Stomach smooth muscle (tissue), 2 donors: Measurements from ENCODE around the gene FBXL3.
A peak's percentile ranks its signal among the peaks of the same experiment; 100 is the strongest.
"Not testable (repeated sequence)": the region's sequence is repeated elsewhere in the genome, so short reads cannot be mapped to it uniquely, and the experiment has no call there.

Experiments used
- H3K27ac ChIP-seq: one replicate; pipeline ENCODE4 v1.7.0; 2013; ENCODE audit warnings: mild to moderate bottlenecking, low read length, inconsistent platforms
- H3K27me3 ChIP-seq, 2 donors: one replicate each; pipeline ENCODE4 v1.7.0; 2013; ENCODE audit warnings: low read length in 2 of 2; ENCODE audit not compliant: insufficient read depth in 2 of 2, control insufficient read depth in 1 of 2
- H3K36me3 ChIP-seq, 2 donors: one replicate each; pipeline ENCODE4 v1.7.0; 2013; ENCODE audit warnings: low read length in 2 of 2; ENCODE audit not compliant: control insufficient read depth in 2 of 2, insufficient read depth in 2 of 2
- H3K4me1 ChIP-seq: one replicate; pipeline ENCODE4 v1.7.0; 2013; ENCODE audit warnings: low read length; ENCODE audit not compliant: control insufficient read depth, insufficient read depth
- H3K4me3 ChIP-seq, 2 donors: one replicate each; pipeline ENCODE4 v1.7.0; 2013; ENCODE audit warnings: low read length in 2 of 2
- H3K9ac ChIP-seq, 2 donors: one replicate each; pipeline ENCODE4 v1.7.0; 2013; ENCODE audit warnings: low read length in 2 of 2, mild to moderate bottlenecking in 1 of 2
- H3K9me3 ChIP-seq, 2 donors: one replicate each; pipeline ENCODE4 v1.7.0; 2013; ENCODE audit warnings: low read length in 2 of 2; ENCODE audit not compliant: control insufficient read depth in 2 of 2
- donor health status: healthy.
- donor health status: Pancreatic carcinoma.

The FBXL3 gene

GRCh38 chr13:77028202-77028601 is 1.2 kb upstream of the FBXL3 start:
- Histone ChIP-seq H3K27ac (no peak overlapping the region), H3K4me3 (peak overlapping the region; percentile 83 to 90), H3K27me3 (no peaks in the 10 kb centered on the region), H3K36me3 (no peaks in the 10 kb centered on the region), H3K4me1 (peaks cover 5% of the 10 kb centered on the region), H3K9me3 (no peaks in the 10 kb centered on the region), H3K9ac (peak overlapping the region in 1 of 2 donors; percentile 84)

GRCh38 chr13:77026255-77026860 is 601 bp downstream of the FBXL3 start:
- Histone ChIP-seq H3K4me1 (peaks cover 11% of the 10 kb centered on the region), H3K9ac (peak overlapping the region; percentile 74 to 83), H3K27me3 (no peaks in the 10 kb centered on the region), H3K4me3 (peak overlapping the region; percentile 80 to 90), H3K27ac (peak overlapping the region; percentile 80), H3K9me3 (no peaks in the 10 kb centered on the region), H3K36me3 (no peaks in the 10 kb centered on the region)

GRCh38 chr13:77022341-77022740 is 4.6 kb downstream of the FBXL3 start:
- Histone ChIP-seq H3K27ac (no peak overlapping the region), H3K9ac (no peak overlapping the region), H3K4me1 (peaks cover 14% of the 10 kb centered on the region), H3K36me3 (peaks cover under 1 to 3% of the 10 kb centered on the region in 2 donors), H3K27me3 (no peaks in the 10 kb centered on the region), H3K4me3 (no peak overlapping the region), H3K9me3 (no peaks in the 10 kb centered on the region)

- Histone ChIP-seq H3K4me1 (peaks cover 9% of the 10 kb centered on the region), H3K27me3 (no peaks in the 10 kb centered on the region), H3K36me3 (peaks cover 2 to 18% of the 10 kb centered on the region in 2 donors), H3K4me3 (no peak overlapping the region), H3K9ac (no peak overlapping the region), H3K9me3 (no peaks in the 10 kb centered on the region), H3K27ac (no peak overlapping the region)
Observed at GRCh38 chr13:77019756-77020155, 7.2 kb downstream of the FBXL3 start.

DNA sequence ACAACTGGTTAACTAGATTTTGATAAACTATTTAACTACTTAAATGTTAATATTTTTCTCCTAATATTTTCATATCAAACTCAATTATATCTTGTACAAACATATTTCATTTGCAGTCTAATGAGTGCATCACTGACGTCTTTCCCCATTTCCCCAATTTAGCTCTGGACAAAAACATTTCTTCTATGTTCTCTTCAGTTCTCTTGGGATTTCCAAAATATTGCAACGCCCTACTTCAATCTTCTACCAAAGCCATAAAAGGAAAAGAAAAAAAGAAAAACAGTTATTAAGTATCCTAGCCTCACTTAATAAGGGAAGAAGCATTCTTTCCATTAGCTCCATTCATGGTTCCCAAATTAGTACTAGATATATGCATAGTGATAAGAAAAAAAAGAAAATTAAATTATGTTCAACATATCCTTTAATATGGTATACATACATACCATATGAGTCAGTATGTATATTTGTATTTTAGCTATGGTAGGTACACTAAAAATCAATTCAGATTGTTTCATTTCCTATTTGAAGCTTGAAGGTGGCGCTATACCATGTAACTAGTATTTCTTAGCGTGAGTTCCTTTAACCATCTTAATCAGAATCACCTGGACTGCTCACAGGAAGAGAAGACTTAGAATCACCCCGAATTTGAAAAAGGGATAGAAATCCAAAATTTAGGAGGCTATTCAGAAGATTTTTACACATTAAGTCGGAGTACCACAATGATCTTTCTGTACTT is 9.9 kb downstream of the FBXL3 start:
- peaks cover 16 to 36% of the 10 kb centered on the region in 2 donors for H3K36me3 ChIP-seq
- H3K27me3 ChIP-seq, result no peaks in the 10 kb centered on the region
- H3K9ac ChIP-seq, result no peak overlapping the region

DNA sequence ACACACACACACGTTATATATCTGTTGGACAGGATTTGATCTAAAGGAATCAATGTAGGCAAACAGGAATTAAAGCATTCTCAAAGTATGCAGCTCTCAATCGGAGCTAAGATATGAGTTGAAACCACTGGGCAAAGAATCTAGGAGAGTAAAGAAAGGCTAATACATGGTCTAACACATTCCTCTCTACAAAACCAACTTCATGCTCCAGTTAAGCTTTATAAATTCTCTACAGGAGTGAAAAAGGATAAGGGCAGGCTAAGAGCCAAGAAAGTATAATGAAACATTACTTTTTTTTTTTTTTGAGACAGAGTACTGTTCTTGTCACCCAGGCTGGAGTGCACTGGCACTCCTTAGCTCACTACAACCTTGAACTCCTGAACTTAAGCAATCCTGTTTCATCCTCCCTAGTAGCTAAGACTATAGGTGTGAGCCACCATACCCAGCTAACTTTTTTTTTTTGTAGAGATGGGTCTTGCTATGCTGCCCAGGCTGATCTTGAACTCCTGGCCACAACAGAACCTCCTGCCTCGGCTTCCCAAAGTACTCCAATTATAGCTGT is 10.6 kb downstream of the FBXL3 start:
- H3K27me3 ChIP-seq, result no peaks in the 10 kb centered on the region
- H3K27ac ChIP-seq, result no peak overlapping the region

More for the DNA sequence above, 9.9 kb downstream of the FBXL3 start:
- no peaks in the 10 kb centered on the region for H3K9me3 ChIP-seq
- H3K4me1 ChIP-seq, result peaks cover 2% of the 10 kb centered on the region
- H3K27ac ChIP-seq, result no peak overlapping the region
- no peak overlapping the region for H3K4me3 ChIP-seq

GRCh38 chr13:77014906-77015685 is 11.9 kb downstream of the FBXL3 start:
- no peak overlapping the region for H3K27ac ChIP-seq
- peaks cover 30 to 40% of the 10 kb centered on the region in 2 donors for H3K36me3 ChIP-seq
- no peaks in the 10 kb centered on the region for H3K9me3 ChIP-seq
- H3K4me1 ChIP-seq, result peaks cover 2% of the 10 kb centered on the region
- no peaks in the 10 kb centered on the region for H3K27me3 ChIP-seq
- no peak overlapping the region for H3K4me3 ChIP-seq
- H3K9ac ChIP-seq, result no peak overlapping the region

More for the DNA sequence above, 10.6 kb downstream of the FBXL3 start:
- Histone ChIP-seq H3K36me3 (peaks cover 22 to 36% of the 10 kb centered on the region in 2 donors), H3K9me3 (no peaks in the 10 kb centered on the region), H3K4me3 (no peak overlapping the region), H3K9ac (no peak overlapping the region), H3K4me1 (peaks cover 2% of the 10 kb centered on the region)

DNA sequence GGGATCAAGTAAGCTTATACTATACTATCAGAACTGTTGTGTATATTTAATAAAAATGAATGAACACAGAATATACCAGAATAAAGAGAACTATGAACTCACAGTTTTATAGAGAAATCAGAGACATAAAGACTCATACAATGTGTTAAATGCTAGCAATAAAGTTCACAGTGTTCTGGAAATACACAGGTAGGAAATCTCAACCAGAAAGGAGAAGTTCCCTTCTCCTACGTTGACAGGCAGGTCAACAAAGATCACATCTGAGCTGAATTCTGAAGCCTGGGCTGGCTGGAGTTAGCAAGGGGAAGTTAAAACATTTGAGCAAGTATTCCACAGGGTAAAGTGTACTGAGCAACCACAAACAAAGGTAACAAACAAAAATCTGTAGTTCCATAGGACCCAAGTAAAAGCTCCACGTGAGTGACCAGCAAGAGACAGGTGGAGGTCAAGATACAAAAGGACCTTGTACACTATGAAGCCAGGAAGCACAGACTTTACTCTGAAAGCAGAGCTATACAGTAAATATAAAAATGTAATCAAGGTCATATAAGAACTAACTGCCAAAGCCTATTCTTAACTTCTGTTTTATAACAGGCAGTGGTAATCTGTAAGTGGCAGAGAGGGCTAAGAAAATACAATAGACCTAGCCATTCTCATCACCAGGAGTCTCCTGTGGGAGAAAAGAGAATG is 13.0 kb downstream of the FBXL3 start:
- H3K4me1 ChIP-seq, result peaks cover 1% of the 10 kb centered on the region
- peaks cover 30 to 40% of the 10 kb centered on the region in 2 donors for H3K36me3 ChIP-seq
- H3K27ac ChIP-seq, result no peak overlapping the region

GRCh38 chr13:77009719-77010118 is 17.2 kb downstream of the FBXL3 start:
- H3K36me3 ChIP-seq, result peaks cover 32 to 33% of the 10 kb centered on the region in 2 donors
- H3K4me3 ChIP-seq, H3K27me3 ChIP-seq, H3K9me3 ChIP-seq, H3K9ac ChIP-seq, H3K4me1 ChIP-seq, H3K27ac ChIP-seq: not testable (repeated sequence)

More for the DNA sequence above, 13.0 kb downstream of the FBXL3 start:
- Histone ChIP-seq H3K9me3 (no peaks in the 10 kb centered on the region), H3K9ac (no peak overlapping the region), H3K4me3 (no peak overlapping the region), H3K27me3 (no peaks in the 10 kb centered on the region)

GRCh38 chr13:77009011-77009410 is 17.9 kb downstream of the FBXL3 start:
- H3K9ac ChIP-seq, result no peak overlapping the region
- peaks cover 28 to 32% of the 10 kb centered on the region in 2 donors for H3K36me3 ChIP-seq
- H3K27ac ChIP-seq, result no peak overlapping the region

More at GRCh38 chr13:77009011-77009410, 17.9 kb downstream of the FBXL3 start:
- Histone ChIP-seq H3K9me3 (no peaks in the 10 kb centered on the region), H3K4me1 (peaks cover 10% of the 10 kb centered on the region), H3K4me3 (no peak overlapping the region), H3K27me3 (no peaks in the 10 kb centered on the region)
